Measurements from ENCODE around the gene NOS1AP.

The NOS1AP gene

GRCh38 chr1:162206749-162207635 lies 137.5 kb downstream of the NOS1AP start:
- DNase-seq, result peak in 1 of 2 donors; percentile 70
- Histone ChIP-seq H3K27ac (no peak overlapping the region), H3K4me1 (peaks cover 0 to 14% (median 7%) of the 10 kb centered on the region in 4 donors), H3K27me3 (peaks cover 0 to 13% of the 10 kb centered on the region in 2 donors), H3K36me3 (no peaks in the 10 kb centered on the region), H3K9me3 (no peaks in the 10 kb centered on the region), H3K4me3 (no peak overlapping the region)
- no peak for TF ChIP-seq CTCF (IDR thresholded peaks at IDR 0.05)
- intact Hi-C loops (cut with DNase I; ENCODE audit: low total_unique reads), result no loop called here

GRCh38 chr1:162207862-162208261 lies 138.4 kb downstream of the NOS1AP start:
- intact Hi-C loops (cut with DNase I; ENCODE audit: low total_unique reads), result no loop called here
- no peak for TF ChIP-seq CTCF (IDR thresholded peaks at IDR 0.05)
- Histone ChIP-seq H3K4me3 (no peak overlapping the region), H3K36me3 (no peaks in the 10 kb centered on the region), H3K4me1 (peaks cover 0 to 23% (median 14%) of the 10 kb centered on the region in 4 donors), H3K27me3 (peaks cover 0 to 13% of the 10 kb centered on the region in 2 donors), H3K9me3 (no peaks in the 10 kb centered on the region), H3K27ac (no peak overlapping the region)
- no peak for DNase-seq

GRCh38 chr1:162210196-162210595 lies 140.7 kb downstream of the NOS1AP start:
- no peak overlapping the region for H3K4me3 ChIP-seq
- H3K27ac ChIP-seq, result no peak overlapping the region
- intact Hi-C loops (cut with DNase I; ENCODE audit: low total_unique reads), result loop anchor here (10.0 kb wide), 1 partner anchor 135 kb away; no protein-coding TSS in a partner anchor

GRCh38 chr1:162212713-162213112 lies 143.2 kb downstream of the NOS1AP start:
- Histone ChIP-seq H3K27me3 (peaks cover 0 to 13% of the 10 kb centered on the region in 2 donors), H3K4me1 (peaks cover 0 to 39% (median 29%) of the 10 kb centered on the region in 4 donors), H3K36me3 (no peaks in the 10 kb centered on the region), H3K27ac (peak overlapping the region in 1 of 2 donors; percentile 22), H3K9me3 (no peaks in the 10 kb centered on the region), H3K4me3 (no peak overlapping the region)
- DNase-seq, result no peak
- intact Hi-C loops (cut with DNase I; ENCODE audit: low total_unique reads), result loop anchor here (10.0 kb wide), 1 partner anchor 138 kb away; no protein-coding TSS in a partner anchor
- TF ChIP-seq CTCF (IDR thresholded peaks at IDR 0.05), result no peak

More at GRCh38 chr1:162210196-162210595, 140.7 kb downstream of the NOS1AP start:
- TF ChIP-seq CTCF (IDR thresholded peaks at IDR 0.05), result no peak
- Histone ChIP-seq H3K36me3 (no peaks in the 10 kb centered on the region), H3K4me1 (peaks cover 0 to 46% (median 28%) of the 10 kb centered on the region in 4 donors), H3K9me3 (no peaks in the 10 kb centered on the region), H3K27me3 (peaks cover 0 to 13% of the 10 kb centered on the region in 2 donors)
- DNase-seq, result no peak

GRCh38 chr1:162213281-162213912 lies 143.9 kb downstream of the NOS1AP start:
- Histone ChIP-seq H3K27me3 (peaks cover 0 to 13% of the 10 kb centered on the region in 2 donors), H3K4me1 (peaks cover 0 to 46% (median 33%) of the 10 kb centered on the region in 4 donors), H3K4me3 (no peak overlapping the region), H3K27ac (peak overlapping the region; percentile 34 to 44), H3K9me3 (no peaks in the 10 kb centered on the region), H3K36me3 (no peaks in the 10 kb centered on the region)
- TF ChIP-seq CTCF (IDR thresholded peaks at IDR 0.05), result no peak
- peak; percentile 67 to 92 for DNase-seq
- intact Hi-C loops (cut with DNase I; ENCODE audit: low total_unique reads), result loop anchor here (10.0 kb wide), 1 partner anchor 139 kb away; no protein-coding TSS in a partner anchor

Measured in tibial artery (tissue), 4 donors.